ENCODE results near the gene CSTA.

The CSTA gene

GRCh38 chr3:122382888-122383666 lies 58.0 kb downstream of the CSTA start, which contains the start of gene MIX23:
MIX23 (minus strand) TSS chr3:122383231; CDS start chr3:122383224, 7 bp downstream.
- peak; percentile 82 to 84 for DNase-seq

GRCh38 chr3:122383771-122384697 lies 59.0 kb downstream of the CSTA start, which contains the start of gene FAM162A:
FAM162A (plus strand) TSS chr3:122384182; CDS start chr3:122384266, 84 bp downstream.
- peak; percentile 90 to 91 for DNase-seq

GRCh38 chr3:122387709-122388108 lies 62.7 kb downstream of the CSTA start:
- no peak for DNase-seq

GRCh38 chr3:122389197-122389596 lies 64.1 kb downstream of the CSTA start:
- DNase-seq, result no peak

- DNase-seq, result no peak
Measured at GRCh38 chr3:122389892-122390291, 64.8 kb downstream of the CSTA start.

- DNase-seq, result no peak
Measured at GRCh38 chr3:122390665-122391064, 65.6 kb downstream of the CSTA start.
